Fibroblast of the conjunctiva (primary cell): ENCODE measurements around the gene RHBG.
A peak's percentile ranks its signal among the peaks of the same experiment; 100 is the strongest.

Source experiments
- DNase-seq: peaks from one replicate; pipeline ENCODE4 v3.0.0-alpha.2; 2010; ENCODE audit warnings: low read depth

RHBG gene

DNA sequence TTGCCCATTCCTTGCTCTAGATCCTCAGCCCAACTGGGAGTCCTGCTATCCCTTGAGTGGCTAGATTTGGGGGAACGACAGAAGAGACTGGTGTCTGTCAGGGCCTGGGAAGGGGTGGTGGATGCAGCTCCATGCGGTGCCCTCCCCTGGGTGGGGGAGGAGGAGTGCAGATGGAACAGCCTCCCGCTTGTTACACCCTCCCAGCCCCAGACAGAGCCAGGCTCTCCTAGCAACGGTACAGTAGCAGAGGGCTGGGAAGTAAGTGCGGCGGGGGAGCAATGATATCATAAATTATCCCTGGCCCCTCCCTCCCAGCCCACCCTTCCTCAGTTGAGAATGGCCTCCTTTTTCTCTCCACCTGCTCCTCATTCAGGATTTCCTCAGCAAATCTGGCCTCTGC, 37.2 kb downstream of the RHBG start:
- no peak for DNase-seq

DNA sequence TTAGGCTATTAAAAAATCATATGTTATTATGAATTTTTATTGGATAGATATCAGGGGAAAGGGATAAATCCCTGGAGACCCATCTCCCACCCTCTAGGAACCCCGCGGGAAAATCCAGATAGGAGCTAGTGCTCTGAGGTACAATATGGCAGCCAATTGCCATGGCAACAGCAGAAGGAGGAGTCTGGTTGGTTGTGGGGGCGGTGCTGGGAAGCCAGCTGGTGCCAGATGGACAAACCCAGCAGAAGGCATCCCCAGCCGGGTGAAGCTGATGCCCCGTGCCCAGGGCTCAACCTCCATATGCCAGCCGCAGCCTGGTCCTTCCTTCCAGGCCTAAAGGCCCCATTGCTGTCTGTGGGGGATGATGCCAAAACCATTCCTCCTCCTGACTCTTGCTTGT, 38.3 kb downstream of the RHBG start:
- no peak for DNase-seq

DNA sequence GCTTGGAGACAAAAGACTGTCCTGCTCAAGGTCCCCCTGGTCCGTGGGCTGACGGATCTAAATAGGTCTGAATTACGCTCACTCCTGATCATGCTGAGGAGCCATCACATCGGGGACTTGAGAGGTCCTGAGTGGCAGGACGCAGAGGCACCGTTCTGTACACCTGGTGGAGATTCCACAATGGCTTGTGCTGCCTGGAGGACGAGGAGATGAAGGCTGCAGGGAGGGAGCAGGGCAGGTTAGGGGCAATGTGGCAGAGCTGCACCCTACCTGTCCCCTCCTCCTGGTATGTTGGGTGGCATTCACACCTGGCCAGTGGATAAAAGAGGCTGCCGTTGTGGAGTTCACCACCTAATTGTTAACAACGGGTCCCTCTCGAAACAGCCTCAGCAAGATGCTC, 38.7 kb downstream of the RHBG start:
- no peak for DNase-seq

DNA sequence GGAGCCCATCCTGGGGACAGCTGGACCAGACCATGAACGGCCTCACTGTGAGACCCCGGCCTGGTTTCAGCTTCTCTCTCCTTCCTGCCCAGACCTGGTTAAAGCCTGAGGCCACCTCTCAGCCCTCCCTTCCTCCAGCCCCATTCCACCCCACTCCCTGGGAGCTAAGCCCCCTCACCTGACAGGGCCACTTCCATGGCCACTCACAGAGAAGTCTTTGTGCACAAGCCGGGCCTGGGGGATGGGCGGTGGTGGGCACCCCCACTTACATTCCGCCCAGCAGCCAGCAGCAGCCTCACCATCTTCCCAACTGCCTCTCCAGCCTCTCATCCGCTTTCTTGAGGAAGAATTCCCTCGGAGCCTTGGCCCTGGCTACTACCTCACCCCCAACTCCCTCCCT, 40.4 kb downstream of the RHBG start:
- no peak for DNase-seq

DNA sequence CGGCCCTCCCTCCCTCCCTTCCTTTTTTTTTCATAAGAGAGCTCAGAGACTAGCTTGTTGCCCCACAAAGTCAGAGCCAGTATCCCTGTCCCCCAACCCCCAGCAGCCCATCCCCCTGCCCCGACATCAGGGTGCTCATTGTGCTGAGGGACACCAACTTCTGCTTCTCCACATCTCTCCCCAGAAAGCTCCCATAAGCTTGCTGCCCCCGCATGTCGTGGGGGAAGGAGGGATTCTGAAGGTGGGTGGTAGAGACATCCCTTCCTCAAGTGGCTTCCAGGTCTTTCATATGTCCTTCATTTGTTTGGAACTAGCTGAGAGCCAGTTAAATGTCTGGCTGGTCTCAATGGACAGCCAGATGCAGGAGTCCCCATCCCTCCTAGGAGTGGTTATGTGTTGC, 41.2 kb downstream of the RHBG start:
- DNase-seq, result no peak

DNA sequence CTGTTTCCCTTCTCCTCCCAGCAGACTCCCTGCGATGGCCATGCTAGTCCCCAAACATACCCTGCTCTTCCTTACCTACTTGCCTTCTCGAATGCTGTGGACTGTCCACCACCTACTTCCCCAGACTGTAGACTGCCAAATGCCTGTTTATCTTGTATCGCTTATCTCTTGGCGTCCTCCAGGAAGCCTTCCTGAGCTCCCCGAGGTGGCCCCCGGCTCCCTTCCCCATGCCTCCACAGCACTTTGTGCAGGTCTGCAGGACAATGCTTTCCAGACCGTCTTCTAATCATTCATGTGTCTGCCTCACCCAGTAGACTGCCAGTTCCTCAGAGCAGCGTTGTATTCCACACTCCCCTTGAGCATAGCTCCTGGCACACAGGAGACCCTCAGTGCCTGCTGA, 41.7 kb downstream of the RHBG start:
- DNase-seq, result no peak

DNA sequence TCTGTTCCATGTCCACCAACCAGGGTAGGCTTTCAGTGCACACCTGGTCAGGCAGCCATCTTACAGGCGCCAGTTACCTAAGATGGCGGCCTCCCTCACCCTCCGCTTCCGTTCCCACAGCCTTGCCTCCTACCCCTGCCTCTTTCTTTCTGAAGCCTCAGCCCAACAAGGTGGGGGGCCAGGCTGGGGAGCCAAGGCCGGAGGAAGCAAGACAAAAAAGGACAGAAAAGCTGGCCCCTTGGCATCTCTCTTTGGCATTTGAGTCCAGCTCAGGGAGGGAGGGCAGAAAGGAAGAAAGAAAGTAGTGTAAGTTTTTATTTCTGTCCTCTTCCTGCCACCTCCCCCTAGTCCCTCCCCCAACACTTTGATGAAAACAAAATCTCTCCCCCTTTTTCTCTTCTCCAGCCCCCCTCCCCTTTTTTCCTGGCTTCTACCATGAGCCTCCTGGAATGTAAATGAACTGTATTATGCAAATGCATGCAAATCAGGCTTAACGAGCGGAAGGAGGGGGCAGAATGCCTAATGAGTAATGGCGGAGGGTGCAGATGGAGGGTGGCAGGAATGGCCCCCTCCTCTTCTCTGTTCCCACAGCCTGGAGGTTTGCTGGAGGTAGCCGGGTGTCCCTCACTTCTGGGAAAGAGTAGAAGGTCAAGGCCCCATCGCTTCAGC, 43.8 kb downstream of the RHBG start:
- no peak for DNase-seq

DNA sequence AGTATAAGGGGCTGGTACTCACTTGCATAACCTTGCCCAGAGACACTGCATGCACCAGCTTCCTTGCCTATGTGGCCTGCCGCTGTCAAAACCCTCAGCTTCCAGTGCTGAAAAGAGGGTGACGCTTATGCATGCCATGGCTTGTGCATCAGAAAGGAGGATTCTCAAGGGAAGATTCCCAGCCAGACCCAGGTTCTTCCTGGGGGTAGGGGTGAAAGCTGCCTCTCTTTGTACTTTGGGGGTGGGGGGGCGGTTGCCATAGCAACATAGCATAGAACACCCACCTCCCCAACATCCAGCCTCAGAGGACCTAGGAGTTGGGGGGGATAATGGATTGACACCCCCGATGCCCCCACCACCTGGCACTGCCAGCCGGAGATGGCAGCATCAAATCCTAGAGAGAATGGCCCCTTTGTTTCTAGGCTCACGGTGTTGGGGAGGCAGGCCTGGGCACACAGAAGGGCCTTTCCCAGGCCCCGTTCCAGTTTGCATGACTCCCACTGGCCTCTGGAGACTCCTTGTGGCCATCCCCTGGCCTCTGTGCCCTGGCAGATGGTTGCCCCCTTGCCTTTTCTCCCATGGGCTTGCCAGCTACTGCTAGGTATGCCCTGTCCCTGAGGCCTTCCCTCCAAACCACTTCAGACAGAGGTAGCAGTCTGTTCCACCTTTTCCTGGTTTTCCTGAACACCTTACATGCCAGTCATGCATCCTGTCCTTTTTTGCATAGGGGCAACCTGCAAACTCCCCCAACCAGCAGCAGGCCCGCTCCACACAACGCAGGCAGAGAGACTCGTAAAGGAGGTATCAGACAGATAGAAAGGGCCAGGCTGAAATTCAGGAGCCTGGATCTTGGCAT, 44.6 kb downstream of the RHBG start:
- DNase-seq, result no peak

DNA sequence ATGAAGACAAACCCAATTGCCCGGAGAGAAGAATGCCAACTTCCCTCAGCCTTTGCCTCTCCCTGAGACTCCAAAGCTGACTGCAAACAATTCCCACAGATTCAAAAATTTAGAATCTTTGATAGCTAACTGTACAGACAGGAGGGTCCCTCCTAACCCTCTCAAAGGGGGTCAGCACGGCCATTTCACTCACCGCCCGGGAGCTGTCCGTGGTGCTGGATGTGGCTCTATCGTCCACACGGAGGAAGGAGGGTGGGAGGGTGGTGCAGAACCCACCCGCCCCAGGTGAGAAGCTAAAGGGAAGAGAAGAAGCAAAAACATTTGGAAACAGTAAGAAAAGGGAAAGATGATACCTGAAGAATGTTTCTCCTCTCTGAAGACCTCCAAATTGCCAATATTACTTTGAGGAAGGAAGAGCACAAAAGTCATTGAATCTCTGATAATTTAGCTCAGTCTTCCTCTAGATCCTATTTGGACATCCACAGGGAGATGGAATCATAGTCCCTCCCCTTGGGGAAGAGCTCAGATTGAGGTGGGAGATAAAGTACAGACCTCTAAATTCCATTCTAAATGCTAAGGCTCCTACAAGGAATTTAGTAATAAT, 45.6 kb downstream of the RHBG start:
- no peak for DNase-seq

DNA sequence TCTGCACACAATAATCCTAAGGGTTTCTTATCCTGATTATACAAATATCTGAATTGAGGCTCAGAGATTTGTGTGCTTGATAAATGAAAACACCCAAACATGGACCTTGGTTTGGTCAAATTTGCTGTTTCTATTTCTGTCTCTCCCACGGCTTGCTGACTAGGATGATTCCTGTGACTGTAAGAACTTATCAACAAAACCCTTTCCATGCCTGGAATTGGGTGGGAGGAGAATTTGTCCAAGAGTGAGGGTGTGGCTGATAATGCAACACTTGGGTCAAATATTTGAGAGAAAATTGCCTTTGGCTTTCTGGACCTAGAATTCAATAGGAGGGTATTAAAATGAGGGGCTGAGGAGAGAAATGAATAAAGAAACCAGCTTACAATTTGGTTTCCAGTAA, 48.0 kb downstream of the RHBG start:
- no peak for DNase-seq

DNA sequence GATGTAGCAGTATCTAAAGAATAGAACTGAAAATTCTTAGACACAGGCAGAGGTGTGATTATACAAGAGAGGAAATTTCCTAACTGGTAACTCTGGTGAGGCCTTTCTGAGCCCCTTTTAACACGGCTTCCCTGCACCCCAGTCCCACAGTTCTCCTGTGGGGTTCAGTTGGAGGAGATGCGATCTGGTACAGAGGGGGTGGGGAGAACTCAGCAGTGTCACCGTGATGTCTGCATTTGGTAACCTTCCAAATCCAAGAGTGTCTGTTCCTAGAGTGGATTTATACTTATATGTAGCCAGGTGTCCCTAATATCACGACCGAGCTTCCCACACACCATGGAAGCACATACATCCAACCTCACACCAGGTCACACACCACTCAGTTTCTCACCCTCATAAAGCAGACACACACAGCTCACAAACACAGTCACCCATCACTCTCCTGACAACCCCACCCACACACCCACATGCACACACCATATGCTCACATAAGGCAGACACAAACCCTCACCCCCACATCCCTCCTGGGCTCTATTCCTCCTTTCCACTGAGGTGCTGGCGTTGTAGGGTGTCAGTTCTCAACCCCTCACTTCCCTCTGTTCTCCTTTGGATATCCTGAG, 48.5 kb downstream of the RHBG start:
- no peak for DNase-seq

DNA sequence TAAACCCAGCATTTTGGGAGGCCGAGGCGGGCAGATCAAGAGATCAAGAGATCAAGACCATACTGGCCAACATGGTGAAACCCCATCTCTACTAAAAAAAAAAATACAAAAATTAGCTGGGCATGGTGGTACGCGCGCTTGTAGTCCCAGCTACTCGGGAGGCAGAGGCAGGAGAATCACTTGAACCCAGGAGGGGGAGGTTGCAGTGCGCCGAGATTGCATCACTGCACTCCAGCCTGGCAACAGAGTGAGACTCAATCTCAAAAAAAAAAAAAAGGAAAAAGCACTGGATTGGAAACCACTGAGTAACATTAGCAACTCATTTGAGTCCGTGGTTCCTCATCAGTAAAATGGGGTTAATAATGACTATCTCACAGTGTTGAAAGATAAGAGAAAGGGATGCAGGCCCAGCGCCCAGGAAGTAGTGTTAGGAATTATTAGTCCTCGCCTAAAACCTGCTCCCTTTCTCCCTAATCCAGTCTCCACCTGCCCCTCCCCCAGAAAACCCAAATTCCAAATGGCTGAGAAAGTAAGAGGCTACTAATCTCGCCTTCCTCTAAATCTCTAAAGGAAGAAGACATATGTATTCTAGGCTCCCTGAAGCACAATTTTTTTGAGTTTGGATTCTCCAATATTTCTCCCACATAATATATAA, 49.5 kb downstream of the RHBG start:
- no peak for DNase-seq

DNA sequence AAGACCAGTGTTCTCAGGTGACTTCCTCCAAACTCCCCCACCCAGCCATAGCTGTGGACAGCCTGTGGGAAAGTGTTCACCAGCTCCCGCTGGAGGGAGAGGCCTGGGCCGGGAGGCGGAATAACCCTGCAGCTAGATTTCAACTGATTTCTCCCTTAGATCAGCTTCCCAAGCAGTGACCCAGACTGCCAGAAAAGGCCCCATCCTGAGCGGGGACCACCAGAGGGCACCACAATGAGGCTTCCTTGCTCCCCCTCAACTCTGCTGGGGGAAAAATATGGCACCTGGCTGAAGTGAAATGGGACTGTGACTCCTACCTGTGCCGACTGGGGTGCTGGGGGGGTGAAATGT, 50.8 kb downstream of the RHBG start:
- no peak for DNase-seq

DNA sequence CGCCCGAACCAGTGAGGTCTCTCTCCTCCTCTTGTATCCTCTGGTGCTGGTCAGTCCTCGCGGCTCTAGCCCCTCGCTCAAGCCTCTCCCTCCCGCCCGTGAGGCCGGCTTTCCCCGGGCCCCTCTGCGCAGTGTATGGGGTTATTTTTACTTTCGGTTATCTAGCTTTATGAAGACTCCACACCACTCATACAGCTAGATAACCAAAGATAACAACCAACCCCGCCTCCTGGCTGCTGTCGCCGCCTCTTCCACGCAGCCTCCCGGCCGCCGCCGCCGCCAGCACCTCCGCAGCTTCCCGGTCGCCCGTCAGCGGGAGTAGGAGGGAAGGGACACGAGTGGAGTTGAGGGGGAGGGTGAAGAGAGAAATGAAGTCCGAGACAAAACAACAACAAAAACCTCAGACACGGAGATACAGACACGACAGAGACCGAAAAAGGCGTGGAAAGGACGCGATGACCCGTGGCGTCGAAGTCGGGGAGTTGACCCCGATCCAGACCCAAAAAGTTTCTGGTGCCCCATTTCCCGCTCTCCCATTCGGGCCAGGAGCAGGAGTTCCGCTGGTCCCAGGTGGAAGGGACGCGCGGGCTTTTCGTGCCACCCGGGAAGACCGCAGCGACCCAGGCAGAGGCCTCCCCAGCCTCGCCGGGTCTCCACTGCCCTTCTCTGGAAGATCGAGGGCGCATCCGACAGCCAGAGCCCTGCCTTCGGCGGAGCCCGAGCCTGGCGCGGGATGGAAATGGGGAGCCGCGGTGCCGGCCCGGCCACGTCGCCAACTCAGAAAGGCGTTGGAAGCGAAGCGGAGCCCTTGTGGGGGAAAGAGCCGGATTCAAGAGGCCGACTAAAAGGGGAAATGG, 51.4 kb downstream of the RHBG start:
- no peak for DNase-seq

DNA sequence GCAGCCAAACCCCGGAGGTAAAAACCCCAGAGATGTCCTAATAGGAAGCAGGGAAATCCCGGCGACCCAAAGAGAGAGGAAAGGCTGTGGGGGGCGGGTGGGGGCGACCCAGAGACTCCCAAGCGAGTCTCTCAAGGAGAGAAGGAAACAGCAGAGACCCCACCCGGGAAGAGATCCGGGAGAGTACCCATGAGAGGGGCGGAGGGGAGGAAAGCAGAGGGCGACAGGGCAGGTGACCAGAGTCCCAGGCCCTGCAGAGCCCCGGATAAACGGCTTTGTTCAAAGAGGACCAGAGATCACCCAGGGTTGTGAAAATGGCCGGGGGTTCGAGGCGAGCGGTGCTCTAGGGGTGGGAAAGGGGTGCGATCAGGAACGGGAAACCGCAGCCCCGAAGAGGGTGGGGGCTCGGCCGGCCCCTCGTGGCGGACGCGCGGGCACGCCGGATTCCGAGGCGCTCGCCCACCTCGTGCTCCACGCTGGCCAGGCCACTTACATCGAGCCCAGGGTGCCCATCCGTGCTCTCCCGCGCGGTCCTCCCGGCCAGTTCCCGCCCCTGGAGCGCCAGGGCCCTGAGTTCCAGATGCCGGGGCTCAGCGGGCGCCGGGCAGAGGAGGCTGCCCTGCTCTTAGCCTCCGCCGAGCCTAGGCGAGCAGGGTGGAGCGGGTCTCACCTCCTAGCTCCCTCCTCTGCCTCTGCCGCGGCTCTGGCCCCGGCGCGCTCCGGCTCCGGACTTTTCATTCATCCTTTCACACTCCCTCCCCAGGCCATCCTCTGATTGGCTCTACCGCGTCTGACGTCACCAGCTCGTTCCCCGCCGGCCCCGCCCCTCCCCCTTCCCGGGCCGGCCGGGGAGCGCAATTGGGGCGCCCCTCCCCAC, 52.3 kb downstream of the RHBG start:
- peak; percentile 6 for DNase-seq

DNA sequence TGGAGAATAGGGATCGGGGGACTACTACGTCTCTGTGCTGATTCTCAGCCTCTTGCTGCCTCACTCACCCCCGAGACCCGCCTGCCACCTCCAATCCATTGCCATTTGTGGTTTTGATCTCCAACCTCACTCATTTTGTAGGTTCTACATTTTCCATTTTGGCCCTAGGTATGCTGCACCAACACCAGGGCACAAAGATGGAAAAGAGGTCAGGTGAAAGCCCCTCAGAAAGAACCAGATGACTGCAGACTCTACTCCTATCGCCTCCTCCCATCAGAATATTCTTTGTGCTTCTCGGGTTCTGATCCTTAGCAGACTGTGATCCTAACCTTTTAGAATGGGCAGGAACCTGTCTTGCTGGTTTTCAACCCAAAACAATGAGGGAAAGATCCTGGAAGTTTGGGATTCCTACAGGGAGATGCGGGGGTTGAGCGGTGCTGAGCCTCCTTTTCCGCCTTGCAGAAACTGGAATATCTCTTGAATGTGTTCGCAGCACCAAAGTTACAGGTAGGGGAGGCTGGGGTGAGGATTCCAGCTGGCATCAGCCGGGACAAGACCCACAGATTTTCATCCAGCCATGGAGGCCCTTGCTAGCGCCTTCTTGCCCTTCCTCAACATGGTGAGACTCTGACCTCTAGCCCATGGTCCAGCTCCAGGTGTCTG, 53.1 kb downstream of the RHBG start:
- DNase-seq, result no peak

DNA sequence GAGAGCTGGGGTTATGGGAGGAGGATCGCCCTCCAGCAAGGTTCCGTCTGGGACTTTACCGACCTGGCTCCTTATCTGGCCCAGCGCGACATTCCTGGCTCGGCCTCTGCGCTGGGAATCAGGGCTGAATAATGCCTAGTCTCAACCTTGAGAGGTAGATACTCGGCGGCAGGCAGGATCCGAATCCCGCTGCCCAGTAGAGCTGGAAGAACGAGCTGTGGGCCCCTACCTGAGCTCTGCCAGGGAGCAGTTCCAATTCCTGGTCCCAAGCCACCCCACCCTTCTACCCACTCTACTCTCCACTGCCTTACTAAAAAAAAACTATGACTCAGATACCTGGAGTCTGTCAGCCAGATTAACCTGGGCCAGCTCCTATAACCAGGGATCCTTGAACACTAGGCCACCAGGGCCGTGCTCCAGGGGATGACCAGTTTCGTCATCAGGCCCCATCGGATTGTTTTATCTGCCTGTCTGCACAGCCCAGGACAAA, 53.6 kb downstream of the RHBG start:
- DNase-seq, result no peak

DNA sequence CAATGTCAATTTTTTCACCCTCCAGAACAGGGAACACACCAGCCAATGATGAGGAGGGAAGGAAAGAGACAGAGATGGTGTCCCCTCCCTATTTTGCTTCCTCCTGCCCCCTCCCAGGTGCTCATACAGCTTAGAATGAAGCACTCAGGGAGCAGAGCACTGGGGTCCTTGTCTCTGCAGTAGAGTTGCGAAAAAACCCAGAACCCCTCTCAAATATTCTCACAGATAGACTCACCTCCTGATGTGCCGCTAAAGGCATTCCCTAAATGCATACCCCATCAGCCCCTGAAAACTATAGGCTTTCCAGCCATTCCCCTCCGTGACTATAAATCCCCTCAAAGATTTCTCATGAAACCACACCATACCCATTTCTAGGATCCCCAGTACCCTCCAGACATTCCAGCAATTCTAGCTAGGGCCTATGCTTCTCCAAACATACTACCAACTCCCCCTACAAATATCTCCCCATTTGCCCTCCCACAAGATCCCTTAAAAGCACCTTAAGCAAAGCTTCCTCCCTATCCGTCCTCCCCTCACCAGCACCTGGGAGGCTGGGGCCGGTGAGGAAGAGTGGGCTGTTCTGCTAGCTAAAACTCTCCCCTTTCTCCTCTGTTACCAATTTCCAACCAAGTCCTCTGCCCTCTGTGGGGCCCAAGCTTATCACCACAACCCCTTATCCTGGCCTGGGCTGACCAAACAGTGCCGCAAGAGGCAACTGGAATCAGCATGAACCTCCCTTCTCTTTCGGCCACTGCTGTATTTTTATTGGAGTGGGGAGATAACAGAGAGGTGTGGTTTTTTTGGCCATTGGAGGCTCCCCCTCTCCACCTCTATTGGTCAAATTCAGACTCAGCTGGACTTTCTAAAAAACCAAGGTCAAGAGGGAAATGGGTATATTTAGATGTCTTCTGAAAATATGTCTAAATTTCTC, 54.7 kb downstream of the RHBG start:
- DNase-seq, result no peak
